Measurements from ENCODE around the gene ESRRB. TPM values are rescaled to one million over a fixed set of nuclear protein-coding genes. Genes with fewer than 3 reads are reported as not detected.

Gene ESRRB
- total RNA-seq, 1 experiment from 2014 or later: 1.6 TPM

DNA sequence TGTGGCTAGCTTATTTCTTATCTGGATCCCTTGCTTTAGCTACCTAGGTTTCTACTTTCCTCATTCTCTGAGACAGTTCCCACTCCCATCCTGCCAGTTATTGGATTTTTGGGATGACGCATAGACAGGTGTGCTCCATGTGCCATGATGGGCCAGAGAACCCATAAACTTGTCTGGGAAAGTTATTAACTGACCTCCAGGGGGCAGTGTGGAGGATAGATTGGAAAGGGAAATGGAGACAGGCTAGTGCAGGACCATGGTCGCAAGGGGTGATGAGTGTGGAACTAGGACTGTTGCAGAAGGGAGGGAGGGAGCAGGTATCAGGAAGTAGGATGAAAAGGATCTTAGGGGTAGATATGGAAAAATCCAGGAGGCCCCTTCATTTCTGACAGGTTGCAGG lies 80.3 kb downstream of the ESRRB start:
- H3K36me3 Mint-ChIP-seq: no peaks in the 10 kb centered on the region
- ChIA-PET POLR2A (no interaction called here), CTCF (interaction anchor here (0.6 to 2.6 kb wide), 15 partner anchors 11 to 482 kb away, joined by 3 to 13 read pairs (median 3); no protein-coding TSS in a partner anchor)
- H3K27me3 Mint-ChIP-seq (ENCODE audit: low read depth): no peaks in the 10 kb centered on the region
- H3K27ac Mint-ChIP-seq: no peak overlapping the region
- no peaks in the 10 kb centered on the region; the same call in 1 of the 2 replicates for H3K9me3 Mint-ChIP-seq
- peaks cover 12% of the 10 kb centered on the region for H3K4me1 Mint-ChIP-seq
- DNase-seq (ENCODE audit: low spot score) (peak; percentile 65), ATAC-seq (peak; percentile 84)
- H3K4me3 Mint-ChIP-seq: no peak overlapping the region
- TF ChIP-seq, protein P1, sequence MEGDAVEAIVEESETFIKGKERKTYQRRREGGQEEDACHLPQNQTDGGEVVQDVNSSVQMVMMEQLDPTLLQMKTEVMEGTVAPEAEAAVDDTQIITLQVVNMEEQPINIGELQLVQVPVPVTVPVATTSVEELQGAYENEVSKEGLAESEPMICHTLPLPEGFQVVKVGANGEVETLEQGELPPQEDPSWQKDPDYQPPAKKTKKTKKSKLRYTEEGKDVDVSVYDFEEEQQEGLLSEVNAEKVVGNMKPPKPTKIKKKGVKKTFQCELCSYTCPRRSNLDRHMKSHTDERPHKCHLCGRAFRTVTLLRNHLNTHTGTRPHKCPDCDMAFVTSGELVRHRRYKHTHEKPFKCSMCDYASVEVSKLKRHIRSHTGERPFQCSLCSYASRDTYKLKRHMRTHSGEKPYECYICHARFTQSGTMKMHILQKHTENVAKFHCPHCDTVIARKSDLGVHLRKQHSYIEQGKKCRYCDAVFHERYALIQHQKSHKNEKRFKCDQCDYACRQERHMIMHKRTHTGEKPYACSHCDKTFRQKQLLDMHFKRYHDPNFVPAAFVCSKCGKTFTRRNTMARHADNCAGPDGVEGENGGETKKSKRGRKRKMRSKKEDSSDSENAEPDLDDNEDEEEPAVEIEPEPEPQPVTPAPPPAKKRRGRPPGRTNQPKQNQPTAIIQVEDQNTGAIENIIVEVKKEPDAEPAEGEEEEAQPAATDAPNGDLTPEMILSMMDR (IDR thresholded peaks at IDR 0.05): peak; percentile 58
- TF ChIP-seq GRHL2 (CRISPR knock-in tag; IDR thresholded peaks at IDR 0.05; ENCODE audit: insufficient replicate concordance, severe bottlenecking): no peak

GRCh38 chr14:76456891-76457586 lies 81.1 kb downstream of the ESRRB start:
- H3K27ac Mint-ChIP-seq: no peak overlapping the region
- no peaks in the 10 kb centered on the region for H3K36me3 Mint-ChIP-seq
- H3K27me3 Mint-ChIP-seq (ENCODE audit: low read depth): no peaks in the 10 kb centered on the region
- H3K4me1 Mint-ChIP-seq: peaks cover 12% of the 10 kb centered on the region
- no peaks in the 10 kb centered on the region for H3K9me3 Mint-ChIP-seq
- POLR2A ChIA-PET: no interaction called here
- TF ChIP-seq CREM (CRISPR knock-in tag; IDR thresholded peaks at IDR 0.05): no peak
- DNase-seq (ENCODE audit: low spot score): no peak
- no peak for ATAC-seq
- CTCF ChIA-PET: interaction anchor here (0.6 to 2.6 kb wide), 9 partner anchors 10 to 483 kb away, joined by 3 to 13 read pairs (median 3); no protein-coding TSS in a partner anchor
- H3K4me3 Mint-ChIP-seq: no peak overlapping the region

- no peaks in the 10 kb centered on the region for H3K27me3 Mint-ChIP-seq (ENCODE audit: low read depth)
- no peak overlapping the region for H3K27ac Mint-ChIP-seq
- ChIA-PET CTCF (interaction anchor here (1.5 kb wide), 1 partner anchor 71 kb away, joined by 4 read pairs; no protein-coding TSS in a partner anchor), POLR2A (no interaction called here)
- ATAC-seq: no peak
- H3K9me3 Mint-ChIP-seq: no peaks in the 10 kb centered on the region
- no peaks in the 10 kb centered on the region for H3K36me3 Mint-ChIP-seq
- no peak for DNase-seq (ENCODE audit: low spot score)
- H3K4me3 Mint-ChIP-seq: no peak overlapping the region
- H3K4me1 Mint-ChIP-seq: peaks cover 7% of the 10 kb centered on the region; the same call in 1 of the 2 replicates
- TF ChIP-seq RORB (CRISPR knock-in tag; IDR thresholded peaks at IDR 0.05) (no peak), ZNF671 (CRISPR knock-in tag; IDR thresholded peaks at IDR 0.05) (no peak), MXD4 (CRISPR knock-in tag; IDR thresholded peaks at IDR 0.05; ENCODE audit: borderline replicate concordance) (no peak), IRF2 (CRISPR knock-in tag; IDR thresholded peaks at IDR 0.05; ENCODE audit: borderline replicate concordance, low read depth) (no peak), TEAD4 (CRISPR knock-in tag; IDR thresholded peaks at IDR 0.05) (no peak), ESRRA (CRISPR knock-in tag; IDR thresholded peaks at IDR 0.05; ENCODE audit: borderline replicate concordance) (no peak), OVOL2 (CRISPR knock-in tag; IDR thresholded peaks at IDR 0.05; ENCODE audit: borderline replicate concordance) (no peak), ZNF219 (CRISPR knock-in tag; IDR thresholded peaks at IDR 0.05; ENCODE audit: borderline replicate concordance) (no peak), SOX15 (CRISPR knock-in tag; IDR thresholded peaks at IDR 0.05) (no peak), JUN (CRISPR knock-in tag; IDR thresholded peaks at IDR 0.05) (no peak), FOXK1 (CRISPR knock-in tag; IDR thresholded peaks at IDR 0.05) (no peak), CREB1 (CRISPR knock-in tag; IDR thresholded peaks at IDR 0.05) (no peak), ATF6 (CRISPR knock-in tag; IDR thresholded peaks at IDR 0.05) (no peak), ZNF317 (CRISPR knock-in tag; IDR thresholded peaks at IDR 0.05; ENCODE audit: borderline replicate concordance, low read depth) (no peak), ZNF425 (CRISPR knock-in tag; conservative IDR thresholded peaks at IDR 0.05) (no peak)
- TF ChIP-seq, protein P2, sequence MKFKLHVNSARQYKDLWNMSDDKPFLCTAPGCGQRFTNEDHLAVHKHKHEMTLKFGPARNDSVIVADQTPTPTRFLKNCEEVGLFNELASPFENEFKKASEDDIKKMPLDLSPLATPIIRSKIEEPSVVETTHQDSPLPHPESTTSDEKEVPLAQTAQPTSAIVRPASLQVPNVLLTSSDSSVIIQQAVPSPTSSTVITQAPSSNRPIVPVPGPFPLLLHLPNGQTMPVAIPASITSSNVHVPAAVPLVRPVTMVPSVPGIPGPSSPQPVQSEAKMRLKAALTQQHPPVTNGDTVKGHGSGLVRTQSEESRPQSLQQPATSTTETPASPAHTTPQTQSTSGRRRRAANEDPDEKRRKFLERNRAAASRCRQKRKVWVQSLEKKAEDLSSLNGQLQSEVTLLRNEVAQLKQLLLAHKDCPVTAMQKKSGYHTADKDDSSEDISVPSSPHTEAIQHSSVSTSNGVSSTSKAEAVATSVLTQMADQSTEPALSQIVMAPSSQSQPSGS (CRISPR knock-in tag; IDR thresholded peaks at IDR 0.05; ENCODE audit: borderline replicate concordance, low read depth): no peak
- TF ChIP-seq, protein P3, sequence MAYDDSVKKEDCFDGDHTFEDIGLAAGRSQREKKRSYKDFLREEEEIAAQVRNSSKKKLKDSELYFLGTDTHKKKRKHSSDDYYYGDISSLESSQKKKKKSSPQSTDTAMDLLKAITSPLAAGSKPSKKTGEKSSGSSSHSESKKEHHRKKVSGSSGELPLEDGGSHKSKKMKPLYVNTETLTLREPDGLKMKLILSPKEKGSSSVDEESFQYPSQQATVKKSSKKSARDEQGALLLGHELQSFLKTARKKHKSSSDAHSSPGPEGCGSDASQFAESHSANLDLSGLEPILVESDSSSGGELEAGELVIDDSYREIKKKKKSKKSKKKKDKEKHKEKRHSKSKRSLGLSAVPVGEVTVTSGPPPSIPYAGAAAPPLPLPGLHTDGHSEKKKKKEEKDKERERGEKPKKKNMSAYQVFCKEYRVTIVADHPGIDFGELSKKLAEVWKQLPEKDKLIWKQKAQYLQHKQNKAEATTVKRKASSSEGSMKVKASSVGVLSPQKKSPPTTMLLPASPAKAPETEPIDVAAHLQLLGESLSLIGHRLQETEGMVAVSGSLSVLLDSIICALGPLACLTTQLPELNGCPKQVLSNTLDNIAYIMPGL (CRISPR knock-in tag; IDR thresholded peaks at IDR 0.05): no peak
- TF ChIP-seq, protein P4, sequence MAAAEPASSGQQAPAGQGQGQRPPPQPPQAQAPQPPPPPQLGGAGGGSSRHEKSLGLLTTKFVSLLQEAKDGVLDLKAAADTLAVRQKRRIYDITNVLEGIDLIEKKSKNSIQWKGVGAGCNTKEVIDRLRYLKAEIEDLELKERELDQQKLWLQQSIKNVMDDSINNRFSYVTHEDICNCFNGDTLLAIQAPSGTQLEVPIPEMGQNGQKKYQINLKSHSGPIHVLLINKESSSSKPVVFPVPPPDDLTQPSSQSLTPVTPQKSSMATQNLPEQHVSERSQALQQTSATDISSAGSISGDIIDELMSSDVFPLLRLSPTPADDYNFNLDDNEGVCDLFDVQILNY (CRISPR knock-in tag; IDR thresholded peaks at IDR 0.05): no peak
Measured at GRCh38 chr14:76457841-76458240, 81.9 kb downstream of the ESRRB start.

Measured in WTC11 (cell line).